ENCODE data around the gene MOB3A.
A peak's percentile ranks its signal among the peaks of the same experiment; 100 is the strongest.

Gene MOB3A

DNA sequence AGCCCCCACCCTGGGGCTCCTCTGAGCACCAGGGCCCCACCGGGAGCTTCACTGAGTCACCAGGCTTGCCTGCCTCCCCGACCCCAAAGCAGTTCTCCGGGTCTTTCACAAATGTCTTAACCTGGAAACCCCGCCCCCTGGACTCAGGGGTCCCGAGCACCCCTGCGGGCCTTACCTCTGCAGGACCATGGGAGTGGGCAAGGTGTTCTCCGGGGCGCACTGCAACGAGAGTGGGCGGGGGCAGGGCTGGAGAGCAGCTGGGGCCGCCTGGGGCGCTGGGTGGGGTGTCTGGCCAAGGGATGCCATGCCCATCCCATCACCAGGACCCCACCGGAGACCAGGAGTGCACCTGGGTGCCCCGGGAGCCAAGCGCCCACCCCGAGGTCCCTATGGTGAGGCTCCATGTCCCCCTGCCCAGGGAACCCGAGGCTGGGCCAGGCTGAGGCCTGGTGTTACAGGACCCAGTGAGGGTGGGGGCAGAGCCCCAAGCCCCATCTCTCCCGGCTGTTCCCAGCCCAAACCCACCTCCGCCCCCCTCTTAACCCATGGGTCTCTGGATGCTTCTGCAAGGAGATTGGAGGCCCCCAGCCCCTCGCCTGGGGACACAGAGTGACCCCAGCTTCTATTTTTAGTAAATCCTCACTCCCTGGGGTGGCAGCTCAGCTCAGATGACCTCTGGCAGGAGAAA lies 56.0 kb downstream of the MOB3A start:
- peak; percentile 14 for DNase-seq (ENCODE audit: low read depth)
- TF ChIP-seq, protein P1, sequence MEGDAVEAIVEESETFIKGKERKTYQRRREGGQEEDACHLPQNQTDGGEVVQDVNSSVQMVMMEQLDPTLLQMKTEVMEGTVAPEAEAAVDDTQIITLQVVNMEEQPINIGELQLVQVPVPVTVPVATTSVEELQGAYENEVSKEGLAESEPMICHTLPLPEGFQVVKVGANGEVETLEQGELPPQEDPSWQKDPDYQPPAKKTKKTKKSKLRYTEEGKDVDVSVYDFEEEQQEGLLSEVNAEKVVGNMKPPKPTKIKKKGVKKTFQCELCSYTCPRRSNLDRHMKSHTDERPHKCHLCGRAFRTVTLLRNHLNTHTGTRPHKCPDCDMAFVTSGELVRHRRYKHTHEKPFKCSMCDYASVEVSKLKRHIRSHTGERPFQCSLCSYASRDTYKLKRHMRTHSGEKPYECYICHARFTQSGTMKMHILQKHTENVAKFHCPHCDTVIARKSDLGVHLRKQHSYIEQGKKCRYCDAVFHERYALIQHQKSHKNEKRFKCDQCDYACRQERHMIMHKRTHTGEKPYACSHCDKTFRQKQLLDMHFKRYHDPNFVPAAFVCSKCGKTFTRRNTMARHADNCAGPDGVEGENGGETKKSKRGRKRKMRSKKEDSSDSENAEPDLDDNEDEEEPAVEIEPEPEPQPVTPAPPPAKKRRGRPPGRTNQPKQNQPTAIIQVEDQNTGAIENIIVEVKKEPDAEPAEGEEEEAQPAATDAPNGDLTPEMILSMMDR (IDR thresholded peaks at IDR 0.05; ENCODE audit: insufficient read depth, low read depth, low read length, missing control alignments) = no peak
- no peak overlapping the region for H3K4me3 ChIP-seq (ENCODE audit: low read depth, low read length)

DNA sequence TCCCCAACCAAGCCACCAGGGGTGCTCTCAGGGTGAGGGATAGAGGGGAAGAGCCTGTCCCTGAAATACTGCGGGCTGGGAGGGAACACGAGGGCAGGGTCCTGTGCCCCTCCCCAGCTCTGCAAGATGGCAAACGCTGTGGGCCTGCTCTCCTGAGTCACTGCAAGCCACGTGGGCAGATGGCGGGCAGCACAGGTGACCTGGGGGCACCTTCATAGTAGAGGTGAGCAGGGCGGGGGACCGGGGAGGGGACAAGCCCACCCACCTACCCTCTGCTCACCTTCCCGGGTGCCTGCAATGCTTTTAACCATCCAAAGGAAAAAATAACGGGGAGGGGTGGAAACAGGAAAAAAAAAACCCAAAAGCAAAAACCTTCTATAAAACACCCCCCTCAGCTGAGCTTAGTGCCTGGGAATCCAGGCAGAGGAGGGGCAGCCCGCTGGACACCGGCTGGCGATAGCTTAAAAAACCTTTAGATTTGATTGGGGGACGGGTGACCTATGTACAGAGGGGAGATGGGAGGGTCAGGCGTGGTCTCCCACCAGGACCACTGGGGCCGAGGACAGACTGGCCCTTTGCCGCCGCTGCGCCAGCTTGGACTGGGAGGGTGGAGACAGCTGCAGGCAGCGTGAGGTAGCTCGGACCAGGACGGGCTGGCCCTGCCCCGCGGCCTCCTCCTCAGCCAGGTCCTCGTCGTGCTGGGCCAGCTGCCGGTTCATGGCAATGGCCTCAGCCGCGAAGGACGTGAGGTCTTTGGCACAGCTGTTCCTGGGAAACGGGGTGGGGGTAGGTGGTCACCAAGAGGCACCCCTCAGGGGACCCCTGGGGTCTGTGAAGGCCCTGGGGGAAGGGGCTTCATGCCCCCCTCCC lies 56.8 kb downstream of the MOB3A start:
- TF ChIP-seq, protein P1 (IDR thresholded peaks at IDR 0.05; ENCODE audit: insufficient read depth, low read depth, low read length, missing control alignments) = no peak
- H3K4me3 ChIP-seq (ENCODE audit: low read depth, low read length) = no peak overlapping the region
- DNase-seq (ENCODE audit: low read depth) = peak; percentile 10

DNA sequence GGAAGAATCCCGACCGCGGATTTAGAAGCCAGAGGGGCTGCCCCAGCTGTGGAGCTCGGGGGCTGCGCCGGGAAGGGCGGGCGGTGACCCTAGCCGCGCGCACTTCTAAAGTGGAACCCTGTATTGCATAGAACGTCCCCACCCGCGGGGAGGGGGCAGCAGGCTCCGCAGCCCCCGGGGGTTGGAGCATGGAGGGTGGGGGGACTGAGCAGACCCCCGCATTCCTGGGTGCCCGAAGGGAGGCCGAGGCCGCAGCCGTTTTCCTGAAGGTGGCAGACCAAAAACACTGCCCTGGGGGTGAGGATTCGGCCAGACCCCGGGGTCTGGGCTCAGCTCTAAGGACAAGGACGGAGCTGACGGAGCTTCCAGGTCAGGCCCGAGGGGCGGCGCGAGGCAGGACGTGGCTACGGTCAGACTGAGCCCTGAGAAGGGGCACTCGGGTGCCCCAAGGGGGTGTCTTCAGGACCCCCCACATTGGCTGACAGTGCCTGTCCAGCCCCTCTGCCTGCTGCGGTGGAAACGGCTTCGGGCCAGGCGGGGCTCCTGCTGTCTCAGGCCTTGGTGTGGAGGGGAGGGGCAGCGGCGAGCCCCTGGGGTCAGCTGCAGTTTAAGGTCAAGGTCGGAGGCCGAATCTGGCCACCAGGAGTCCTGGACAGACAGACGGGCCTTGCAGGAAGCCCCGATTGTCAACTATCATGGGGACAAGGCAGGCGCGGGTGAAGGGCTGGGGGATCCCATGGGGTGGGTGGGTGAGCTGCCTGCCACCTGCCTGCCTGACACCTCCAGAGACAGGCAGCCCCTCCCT lies 57.6 kb downstream of the MOB3A start:
- peak; percentile 22 for DNase-seq (ENCODE audit: low read depth)
- no peak overlapping the region for H3K4me3 ChIP-seq (ENCODE audit: low read depth, low read length)
- TF ChIP-seq, protein P1 (IDR thresholded peaks at IDR 0.05; ENCODE audit: insufficient read depth, low read depth, low read length, missing control alignments) = no peak

DNA sequence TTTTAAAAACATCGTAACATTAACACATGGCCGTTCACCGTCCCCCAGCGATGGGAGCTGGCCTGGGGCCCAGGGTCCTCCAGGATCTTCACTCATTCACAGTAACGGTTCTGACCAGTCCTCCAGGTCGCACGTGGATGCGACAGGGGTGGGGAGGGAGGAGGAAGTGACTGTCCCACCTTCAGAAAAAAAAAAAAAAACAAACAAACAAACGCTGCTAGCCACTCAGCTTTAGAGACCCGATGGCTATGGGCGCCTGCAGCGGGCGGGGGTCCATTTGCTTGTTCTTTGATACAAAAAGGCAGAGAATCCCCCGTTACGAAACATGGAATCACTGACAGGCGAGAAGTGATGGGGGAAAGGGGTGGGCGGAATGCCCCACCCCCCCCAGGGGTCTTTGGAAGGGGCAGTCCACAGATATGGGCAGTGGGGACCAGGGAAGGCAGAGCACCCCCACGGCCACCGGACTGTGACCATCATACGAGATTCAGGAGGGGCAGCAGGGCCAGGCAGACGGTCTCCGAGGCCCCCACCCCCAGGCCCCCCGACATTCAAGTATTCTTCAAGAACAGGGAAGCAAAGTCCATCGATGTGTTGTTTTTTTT lies 58.4 kb downstream of the MOB3A start:
- TF ChIP-seq, protein P1 (IDR thresholded peaks at IDR 0.05; ENCODE audit: insufficient read depth, low read depth, low read length, missing control alignments) = no peak

DNA sequence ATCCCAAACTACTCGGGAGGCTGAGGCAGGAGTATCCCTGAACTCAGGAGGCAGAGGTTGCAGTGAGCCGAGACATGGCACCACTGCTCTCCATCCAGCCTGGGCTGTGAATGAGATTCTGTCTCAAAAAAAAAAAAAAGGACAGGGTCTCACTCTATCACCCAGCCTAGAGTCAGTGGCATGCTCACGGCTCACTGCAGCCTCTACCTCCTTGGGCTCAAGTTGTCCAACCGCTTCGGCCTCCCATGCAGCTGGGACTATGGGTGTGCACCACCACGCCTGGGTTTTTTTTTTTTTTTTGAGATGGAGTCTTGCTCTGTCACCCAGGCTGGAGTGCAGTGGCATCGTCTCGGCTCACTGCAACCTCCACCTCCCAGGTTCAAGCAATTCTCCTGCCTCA lies 59.7 kb downstream of the MOB3A start:
- H3K4me3 ChIP-seq (ENCODE audit: low read depth, low read length) = no peak overlapping the region
- DNase-seq (ENCODE audit: low read depth) = peak; percentile 3
- TF ChIP-seq, protein P1 (IDR thresholded peaks at IDR 0.05; ENCODE audit: insufficient read depth, low read depth, low read length, missing control alignments) = no peak

More for the DNA sequence above, 58.4 kb downstream of the MOB3A start:
- H3K4me3 ChIP-seq (ENCODE audit: low read depth, low read length) = no peak overlapping the region
- peak; percentile 14 for DNase-seq (ENCODE audit: low read depth)

DNA sequence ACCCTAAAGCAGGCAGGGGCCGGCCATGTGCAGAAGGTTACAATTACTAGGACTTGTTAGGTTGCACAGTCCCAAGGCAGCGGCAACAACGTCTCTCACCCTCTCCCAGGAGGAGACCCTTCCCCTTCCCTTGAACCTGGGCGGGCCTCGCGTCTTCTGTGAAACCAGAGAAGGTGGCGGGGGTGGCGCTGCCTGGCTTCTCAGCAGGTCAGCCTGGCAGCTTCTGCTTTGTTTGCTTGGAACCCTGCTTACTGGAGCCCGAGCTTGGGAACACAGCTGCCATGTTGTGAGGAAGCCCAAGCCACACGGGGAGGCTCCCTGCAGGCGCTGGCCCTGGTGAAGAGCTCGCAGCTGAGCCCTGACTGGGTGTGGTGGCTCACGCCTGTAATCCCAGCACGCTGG lies 60.5 kb downstream of the MOB3A start:
- TF ChIP-seq, protein P1 (IDR thresholded peaks at IDR 0.05; ENCODE audit: insufficient read depth, low read depth, low read length, missing control alignments) = no peak
- H3K4me3 ChIP-seq (ENCODE audit: low read depth, low read length) = no peak overlapping the region
- DNase-seq (ENCODE audit: low read depth) = peak; percentile 6

Data from GM12865 (cell line).